Measurements from ENCODE around the gene HMGCS2.

DNA sequence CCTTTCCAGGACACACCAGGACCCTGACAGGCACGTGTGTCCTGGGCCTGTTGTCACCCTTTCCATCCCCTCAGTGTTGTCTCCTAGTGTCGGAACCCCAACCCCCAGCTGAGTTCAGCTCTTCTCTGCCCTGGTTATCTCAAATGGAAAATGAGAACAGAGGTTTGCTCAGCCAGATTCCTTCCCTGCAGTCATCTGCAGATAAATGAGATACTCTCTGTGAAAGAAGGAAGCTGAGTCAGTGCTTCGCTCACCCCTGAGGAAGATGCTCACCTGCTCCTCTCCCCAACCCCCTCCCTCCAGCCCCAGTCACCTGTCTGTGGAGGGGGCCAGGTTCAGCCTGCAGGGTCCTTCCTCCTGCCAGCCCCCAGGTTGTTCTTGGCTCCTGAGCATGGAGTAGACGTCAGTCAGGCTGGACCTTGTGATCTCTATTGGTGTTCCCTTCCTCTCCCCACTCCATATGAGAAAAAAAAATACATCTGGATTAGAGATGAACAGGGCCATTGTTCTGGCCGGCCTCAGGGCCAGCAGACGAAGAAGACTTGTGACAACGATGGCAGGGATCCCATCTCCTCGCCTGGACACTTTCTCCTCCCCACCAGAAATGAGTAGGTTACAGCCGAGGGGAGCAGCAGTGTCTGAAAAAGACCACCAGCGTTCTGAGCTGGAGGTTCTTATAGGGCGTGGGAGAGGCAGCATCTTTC lies 36.1 kb downstream of the HMGCS2 start:
- no peak for TF ChIP-seq EZH2 (IDR thresholded peaks at IDR 0.05; ENCODE audit: borderline replicate concordance, insufficient read depth, low read depth, low read length, poor library complexity, severe bottlenecking)
- TF ChIP-seq, protein P1, sequence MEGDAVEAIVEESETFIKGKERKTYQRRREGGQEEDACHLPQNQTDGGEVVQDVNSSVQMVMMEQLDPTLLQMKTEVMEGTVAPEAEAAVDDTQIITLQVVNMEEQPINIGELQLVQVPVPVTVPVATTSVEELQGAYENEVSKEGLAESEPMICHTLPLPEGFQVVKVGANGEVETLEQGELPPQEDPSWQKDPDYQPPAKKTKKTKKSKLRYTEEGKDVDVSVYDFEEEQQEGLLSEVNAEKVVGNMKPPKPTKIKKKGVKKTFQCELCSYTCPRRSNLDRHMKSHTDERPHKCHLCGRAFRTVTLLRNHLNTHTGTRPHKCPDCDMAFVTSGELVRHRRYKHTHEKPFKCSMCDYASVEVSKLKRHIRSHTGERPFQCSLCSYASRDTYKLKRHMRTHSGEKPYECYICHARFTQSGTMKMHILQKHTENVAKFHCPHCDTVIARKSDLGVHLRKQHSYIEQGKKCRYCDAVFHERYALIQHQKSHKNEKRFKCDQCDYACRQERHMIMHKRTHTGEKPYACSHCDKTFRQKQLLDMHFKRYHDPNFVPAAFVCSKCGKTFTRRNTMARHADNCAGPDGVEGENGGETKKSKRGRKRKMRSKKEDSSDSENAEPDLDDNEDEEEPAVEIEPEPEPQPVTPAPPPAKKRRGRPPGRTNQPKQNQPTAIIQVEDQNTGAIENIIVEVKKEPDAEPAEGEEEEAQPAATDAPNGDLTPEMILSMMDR (IDR thresholded peaks at IDR 0.05) = no peak
